Sigmoid colon (tissue), 4 donors: ENCODE results near the gene LRRC34.

Experiments
- EP300 ChIP-seq, 4 donors: sonication (generic); formaldehyde crosslinking; IDR thresholded peaks; one replicate each; pipeline ENCODE4 v1.6.1; 2017; ENCODE audit warnings: antibody characterized with exemption in 4 of 4
- POLR2A ChIP-seq, 2 donors: fragments of 450-650 bp; IDR thresholded peaks; one replicate each; pipeline ENCODE4 v1.6.1; 2016; ENCODE audit warnings: antibody characterized with exemption in 2 of 2, mild to moderate bottlenecking in 2 of 2, moderate library complexity in 2 of 2
- POLR2AphosphoS5 ChIP-seq, 4 donors: sonication (generic); formaldehyde crosslinking; IDR thresholded peaks; one replicate each; pipeline ENCODE4 v1.6.1; 2017; ENCODE audit warnings: antibody characterized with exemption in 4 of 4
- TF ChIP-seq, protein P1 (sequence below), 4 experiments: fragments of 450-650 bp in 3 of 4; fragments of 200-600 bp in 1 of 4; IDR thresholded peaks; one replicate each; pipeline ENCODE4 v1.5.1; 2016 to 2019; ENCODE audit warnings: antibody characterized with exemption in 4 of 4, mild to moderate bottlenecking in 3 of 4, moderate library complexity in 2 of 4

DNA sequence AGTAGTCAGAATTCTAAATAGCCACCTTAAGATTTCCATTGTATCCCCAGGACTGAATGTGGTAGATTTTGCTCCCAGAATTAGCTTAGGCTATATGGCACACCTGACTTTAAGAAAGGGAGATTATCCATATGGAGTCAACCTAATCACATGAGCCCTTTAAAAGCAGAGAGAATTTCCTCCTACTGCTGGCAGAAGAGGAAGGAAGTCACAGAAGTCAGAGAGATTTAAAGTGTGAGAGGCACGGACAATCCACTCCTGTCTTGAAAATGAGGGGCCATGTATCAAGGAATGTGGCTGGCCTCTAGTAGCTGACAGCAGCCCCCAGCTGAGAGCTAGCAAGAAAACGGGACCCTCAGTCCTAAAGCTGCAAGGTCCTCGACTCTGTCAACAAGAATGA, 30.3 kb upstream of the LRRC34 start:
- TF ChIP-seq, protein P1, sequence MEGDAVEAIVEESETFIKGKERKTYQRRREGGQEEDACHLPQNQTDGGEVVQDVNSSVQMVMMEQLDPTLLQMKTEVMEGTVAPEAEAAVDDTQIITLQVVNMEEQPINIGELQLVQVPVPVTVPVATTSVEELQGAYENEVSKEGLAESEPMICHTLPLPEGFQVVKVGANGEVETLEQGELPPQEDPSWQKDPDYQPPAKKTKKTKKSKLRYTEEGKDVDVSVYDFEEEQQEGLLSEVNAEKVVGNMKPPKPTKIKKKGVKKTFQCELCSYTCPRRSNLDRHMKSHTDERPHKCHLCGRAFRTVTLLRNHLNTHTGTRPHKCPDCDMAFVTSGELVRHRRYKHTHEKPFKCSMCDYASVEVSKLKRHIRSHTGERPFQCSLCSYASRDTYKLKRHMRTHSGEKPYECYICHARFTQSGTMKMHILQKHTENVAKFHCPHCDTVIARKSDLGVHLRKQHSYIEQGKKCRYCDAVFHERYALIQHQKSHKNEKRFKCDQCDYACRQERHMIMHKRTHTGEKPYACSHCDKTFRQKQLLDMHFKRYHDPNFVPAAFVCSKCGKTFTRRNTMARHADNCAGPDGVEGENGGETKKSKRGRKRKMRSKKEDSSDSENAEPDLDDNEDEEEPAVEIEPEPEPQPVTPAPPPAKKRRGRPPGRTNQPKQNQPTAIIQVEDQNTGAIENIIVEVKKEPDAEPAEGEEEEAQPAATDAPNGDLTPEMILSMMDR (IDR thresholded peaks at IDR 0.05): no peak
- TF ChIP-seq POLR2AphosphoS5 (IDR thresholded peaks at IDR 0.05): no peak
- no peak for TF ChIP-seq POLR2A (IDR thresholded peaks at IDR 0.05)
- TF ChIP-seq EP300 (IDR thresholded peaks at IDR 0.05): no peak
